Keratinocyte (primary cell): ENCODE measurements around the gene C10orf71. TPM values are rescaled to one million over a fixed set of nuclear protein-coding genes. Genes with fewer than 3 reads are reported as not detected.

Experiments
- DNase-seq: peaks from one replicate; pipeline ENCODE4 v3.0.0-alpha.2; 2011; ENCODE audit warnings: low read depth, missing footprints, low spot score
- FAIRE-seq: peaks from 2 replicates; lab custom pipeline; 2011; peaks lifted over from hg19 to GRCh38; lab: Jason Lieb, UNC
- H2AFZ ChIP-seq: 2 replicates; pipeline ENCODE4 v1.6.0; 2012; ENCODE audit warnings: low read length, control low read depth, inconsistent platforms; ENCODE audit not compliant: control insufficient read depth
- H3K27ac ChIP-seq: 2 replicates; pipeline ENCODE4 v1.5.1; 2011; ENCODE audit warnings: low read length; ENCODE audit not compliant: control insufficient read depth, insufficient read depth
- H3K27me3 ChIP-seq: 3 replicates; pipeline ENCODE4 v1.6.0; 2011; ENCODE audit warnings: low read length; ENCODE audit not compliant: control insufficient read depth, insufficient read depth; ENCODE audit errors: extremely low read depth
- H3K36me3 ChIP-seq, 2 experiments: 2 replicates in 1 of 2; 3 replicates in 1 of 2; pipeline ENCODE4 v1.5.1; 2011; ENCODE audit warnings: low read length in 2 of 2, mild to moderate bottlenecking in 1 of 2; ENCODE audit not compliant: control insufficient read depth in 2 of 2, insufficient read depth in 2 of 2; ENCODE audit errors: extremely low read depth in 1 of 2
- H3K4me1 ChIP-seq: 3 replicates; pipeline ENCODE4 v1.5.1; 2011; ENCODE audit warnings: low read length; ENCODE audit not compliant: control insufficient read depth, insufficient read depth; ENCODE audit errors: extremely low read depth
- H3K4me2 ChIP-seq: 3 replicates; pipeline ENCODE4 v1.6.0; 2011; ENCODE audit warnings: low read depth, low read length; ENCODE audit not compliant: control insufficient read depth, insufficient read depth; ENCODE audit errors: extremely low read depth
- H3K4me3 ChIP-seq, 3 experiments: fragments of 200-600 bp in 1 of 3; sonication (generic) in 1 of 3; 2 replicates in 2 of 3; 3 replicates in 1 of 3; pipeline ENCODE4 v1.5.1; 2011 to 2016; ENCODE audit warnings: low read length in 3 of 3, mild to moderate bottlenecking in 3 of 3, control low read depth in 2 of 3, inconsistent platforms in 1 of 3, low read depth in 1 of 3, mixed read lengths in 1 of 3, mixed run types in 1 of 3, moderate library complexity in 1 of 3; ENCODE audit not compliant: control insufficient read depth in 2 of 3, insufficient read depth in 2 of 3; ENCODE audit errors: extremely low read depth in 1 of 3
- H3K79me2 ChIP-seq: 2 replicates; pipeline ENCODE4 v1.6.0; 2012; ENCODE audit warnings: low read length; ENCODE audit not compliant: control insufficient read depth, insufficient read depth
- H3K9ac ChIP-seq: 3 replicates; pipeline ENCODE4 v1.6.0; 2011; ENCODE audit warnings: low read length; ENCODE audit not compliant: control insufficient read depth, insufficient read depth; ENCODE audit errors: extremely low read depth
- H3K9me1 ChIP-seq: 3 replicates; pipeline ENCODE4 v1.6.0; 2011; ENCODE audit warnings: low read length; ENCODE audit not compliant: control insufficient read depth, insufficient read depth; ENCODE audit errors: extremely low read depth
- H3K9me3 ChIP-seq: 2 replicates; pipeline ENCODE4 v1.5.1; 2012; ENCODE audit warnings: low read depth, low read length; ENCODE audit not compliant: control insufficient read depth
- H4K20me1 ChIP-seq: 3 replicates; pipeline ENCODE4 v1.6.0; 2011; ENCODE audit warnings: low read length; ENCODE audit not compliant: control insufficient read depth, insufficient read depth; ENCODE audit errors: extremely low read depth
- CTCF ChIP-seq, 3 experiments: IDR thresholded peaks in 1 of 3; conservative IDR thresholded peaks in 1 of 3; optimal IDR thresholded peaks in 1 of 3; 2 replicates in 2 of 3; 3 replicates in 1 of 3; pipeline versions ENCODE3 to v1.5.1; 2011; ENCODE audit warnings: low read length in 3 of 3, mild to moderate bottlenecking in 3 of 3, moderate library complexity in 2 of 3, control low read depth in 1 of 3, inconsistent platforms in 1 of 3; ENCODE audit not compliant: insufficient read depth in 2 of 3; ENCODE audit errors: extremely low read depth in 1 of 3
- EZH2 ChIP-seq: IDR thresholded peaks from one replicate; pipeline ENCODE4 v1.6.1; 2012; ENCODE audit warnings: inconsistent platforms, mild to moderate bottlenecking, low read length, moderate library complexity
- dilution Hi-C: fragments of 300-500 bp; cut with MboI; formaldehyde crosslinking; loops from one replicate; pipeline ENCODE4 v1.7.0; 2020; ENCODE audit warnings: low sequenced_read_pairs; ENCODE audit not compliant: extremely low pct_ligation_motif_present
- polyA plus RNA-seq, 5 experiments: library from polyadenylated mRNA; depleted of rRNA in 3 of 5; stranded (reverse) in 3 of 5; stranded (forward) in 1 of 5; unstranded in 1 of 5; fragments of >200 nt; gene quantifications; 1 replicate in 1 of 5; 2 replicates in 3 of 5; 3 replicates in 1 of 5; pipeline versions ENCODE4 v1.2.1 to v1.2.3, GENCODE V29; 2011 to 2012; ENCODE audit warnings: missing spikeins in 2 of 5, low read depth in 1 of 5, low replicate concordance in 1 of 5

The C10orf71 gene
- polyA plus RNA-seq, 1 donor (not counting 4 experiments of a cell fraction or from before 2014, with no cell fraction given), result not detected

GRCh38 chr10:49332768-49333167, 33.8 kb downstream of the C10orf71 start:
- dilution Hi-C loops, result no loop called here
- Histone ChIP-seq H3K9me3 (no peaks in the 10 kb centered on the region), H3K4me1 (no peaks in the 10 kb centered on the region), H3K9ac (no peak overlapping the region), H3K9me1 (no peaks in the 10 kb centered on the region), H4K20me1 (no peaks in the 10 kb centered on the region), H3K27ac (no peak overlapping the region), H3K36me3 (no peaks in the 10 kb centered on the region), H3K4me3 (no peak overlapping the region), H3K27me3 (no peaks in the 10 kb centered on the region), H3K79me2 (no peaks in the 10 kb centered on the region), H2AFZ (no peak overlapping the region), H3K4me2 (no peak overlapping the region)
- FAIRE-seq (no peak), DNase-seq (no peak)
- no peak for TF ChIP-seq EZH2
- TF ChIP-seq CTCF (optimal IDR thresholded peaks at IDR 0.05 in 1 of 3, IDR thresholded peaks at IDR 0.05 in 1 of 3, conservative IDR thresholded peaks at IDR 0.05 in 1 of 3; ENCODE audit: extremely low read depth in 1 of 3, insufficient read depth in 2 of 3, low read length in 3 of 3), result no peak

GRCh38 chr10:49333192-49333591, 34.2 kb downstream of the C10orf71 start:
- no peaks in the 10 kb centered on the region for H4K20me1 ChIP-seq
- DNase-seq, result no peak
- dilution Hi-C loops, result no loop called here
- H3K4me1 ChIP-seq, result no peaks in the 10 kb centered on the region
- no peaks in the 10 kb centered on the region for H3K27me3 ChIP-seq
- TF ChIP-seq EZH2 (no peak), CTCF (optimal IDR thresholded peaks at IDR 0.05 in 1 of 3, IDR thresholded peaks at IDR 0.05 in 1 of 3, conservative IDR thresholded peaks at IDR 0.05 in 1 of 3; ENCODE audit: extremely low read depth in 1 of 3, insufficient read depth in 2 of 3, low read length in 3 of 3) (no peak)
- H3K79me2 ChIP-seq, result no peaks in the 10 kb centered on the region
- FAIRE-seq, result no peak
- H3K36me3 ChIP-seq, result no peaks in the 10 kb centered on the region
- no peak overlapping the region for H2AFZ ChIP-seq
- H3K9me1 ChIP-seq, result no peaks in the 10 kb centered on the region
- no peaks in the 10 kb centered on the region for H3K9me3 ChIP-seq
- no peak overlapping the region for H3K4me2 ChIP-seq
- no peak overlapping the region for H3K27ac ChIP-seq
- no peak overlapping the region for H3K4me3 ChIP-seq
- H3K9ac ChIP-seq, result no peak overlapping the region
